K562 (cell line): ENCODE data around the gene BLOC1S3. TPM values are rescaled to one million over a fixed set of nuclear protein-coding genes. Genes with fewer than 3 reads are reported as not detected.

Source experiments
- FOXJ3 ChIP-seq: sonication (generic); formaldehyde crosslinking; IDR thresholded peaks from 2 replicates; pipeline ENCODE4 v1.4.0; 2020; ENCODE audit warnings: mild to moderate bottlenecking, missing genetic modification reagents
- GTF2E2 ChIP-seq: fragments of 200-800 bp; sonication (Bioruptor generic); IDR thresholded peaks from 2 replicates; pipeline ENCODE4 v1.6.1; 2016; ENCODE audit warnings: missing genetic modification characterization, missing compliant biosample characterization
- HIVEP1 ChIP-seq: fragments of 250-450 bp; sonication (Bioruptor Pico); IDR thresholded peaks from 2 replicates; pipeline ENCODE4 v1.4.0; 2020; ENCODE audit warnings: mild to moderate bottlenecking
- IRF2 ChIP-seq: sonication (generic); formaldehyde crosslinking; IDR thresholded peaks from 2 replicates; pipeline ENCODE4 v1.8.1; 2022; ENCODE audit warnings: mild to moderate bottlenecking, missing genetic modification reagents
- NFE2 ChIP-seq: IDR thresholded peaks from 2 replicates; pipeline ENCODE4 v1.6.1; 2014; ENCODE audit warnings: antibody characterized with exemption, low read depth
- NFRKB ChIP-seq: fragments of 450-650 bp; IDR thresholded peaks from 2 replicates; pipeline ENCODE4 v1.6.1; 2016; ENCODE audit warnings: low read depth
- PML ChIP-seq: IDR thresholded peaks from 2 replicates; pipeline ENCODE4 v1.6.1; 2012; ENCODE audit warnings: low read length, inconsistent platforms
- RBM15 ChIP-seq: fragments of 200-400 bp; formaldehyde crosslinking; IDR thresholded peaks from 2 replicates; pipeline ENCODE4 v1.6.1; 2018; ENCODE audit warnings: mild to moderate bottlenecking, low read length, moderate library complexity; ENCODE audit not compliant: insufficient read depth
- SMARCA5 ChIP-seq: fragments of 450-650 bp; IDR thresholded peaks from 2 replicates; pipeline ENCODE4 v1.6.1; 2016
- SPI1 ChIP-seq: IDR thresholded peaks from 2 replicates; pipeline ENCODE4 v1.6.1; 2011; ENCODE audit warnings: low read depth, low read length, control low read depth, borderline replicate concordance
- TSHZ1 ChIP-seq: fragments of 250-450 bp; sonication (Bioruptor Pico); IDR thresholded peaks from 2 replicates; pipeline ENCODE4 v1.4.0; 2020; ENCODE audit warnings: mild to moderate bottlenecking, moderate library complexity
- ZKSCAN8 ChIP-seq: fragments of 200-800 bp; sonication (Bioruptor generic); IDR thresholded peaks from 2 replicates; pipeline ENCODE4 v1.6.1; 2016; ENCODE audit warnings: missing genetic modification characterization, missing compliant biosample characterization
- ZNF644 ChIP-seq: fragments of 200-800 bp; sonication (Bioruptor generic); IDR thresholded peaks from 2 replicates; pipeline ENCODE4 v1.6.1; 2016; ENCODE audit warnings: low read depth, missing genetic modification characterization, missing compliant biosample characterization
- ZNF785 ChIP-seq: fragments of 250-450 bp; sonication (Bioruptor Pico); IDR thresholded peaks from 2 replicates; pipeline ENCODE4 v1.4.0; 2020; ENCODE audit warnings: mild to moderate bottlenecking
- polyA plus RNA-seq, 8 experiments: library from polyadenylated mRNA; depleted of rRNA in 4 of 8; stranded (reverse) in 5 of 8; unstranded in 3 of 8; fragments of >200 nt; fragmentation: Nextera tagmentation in 2 of 8; fragmentation: Illumina TruSeq in 1 of 8; extraction: Ambion mirVana in 2 of 8; extraction: Trizol in 1 of 8; gene quantifications; 2 replicates each; pipeline versions ENCODE4 v1.2.1 to v1.2.3, GENCODE V29; 2011 to 2014; ENCODE audit warnings: inconsistent platforms in 1 of 8, missing spikeins in 1 of 8
- total RNA-seq, 7 experiments: library from RNA; depleted of rRNA in 6 of 7; stranded (reverse); fragments of >200 nt in 6 of 7; fragmentation: Illumina TruSeq in 2 of 7; extraction: Trizol in 2 of 7; gene quantifications; 2 replicates each; pipeline versions ENCODE4 v1.2.1 to v1.2.3, GENCODE V29; 2011 to 2021; ENCODE audit warnings: low replicate concordance in 1 of 7
- TF ChIP-seq, protein P1 (sequence below), 2 experiments: fragments of 450-650 bp; formaldehyde crosslinking in 1 of 2; IDR thresholded peaks; 2 replicates each; pipeline versions ENCODE4 v1.4.0 to v1.6.1; 2014 to 2020; ENCODE audit warnings: mild to moderate bottlenecking in 2 of 2, borderline replicate concordance in 1 of 2, low read depth in 1 of 2
- TF ChIP-seq, protein P2 (sequence below): sonication (generic); formaldehyde crosslinking; IDR thresholded peaks from 2 replicates; pipeline ENCODE4 v1.5.0; 2020; ENCODE audit warnings: missing genetic modification reagents

BLOC1S3 gene
- total and polyA plus RNA-seq, 9 of the 15 experiments (the other 6 are each of a cell fraction or from before 2014, with no cell fraction given): 3.9 to 20.2 (median 10.4) TPM

- TF ChIP-seq SPI1: peak; percentile 27; the same call in 1 of the 2 replicates
- no peak for TF ChIP-seq GTF2E2 (tag)
- TF ChIP-seq ZNF785 (CRISPR knock-in tag): no peak
- TF ChIP-seq NFE2: no peak; the same call in 1 of the 2 replicates
- no peak for TF ChIP-seq ZKSCAN8 (CRISPR knock-in tag)
- TF ChIP-seq TSHZ1: no peak
- TF ChIP-seq NFRKB: no peak
- TF ChIP-seq, protein P1, sequence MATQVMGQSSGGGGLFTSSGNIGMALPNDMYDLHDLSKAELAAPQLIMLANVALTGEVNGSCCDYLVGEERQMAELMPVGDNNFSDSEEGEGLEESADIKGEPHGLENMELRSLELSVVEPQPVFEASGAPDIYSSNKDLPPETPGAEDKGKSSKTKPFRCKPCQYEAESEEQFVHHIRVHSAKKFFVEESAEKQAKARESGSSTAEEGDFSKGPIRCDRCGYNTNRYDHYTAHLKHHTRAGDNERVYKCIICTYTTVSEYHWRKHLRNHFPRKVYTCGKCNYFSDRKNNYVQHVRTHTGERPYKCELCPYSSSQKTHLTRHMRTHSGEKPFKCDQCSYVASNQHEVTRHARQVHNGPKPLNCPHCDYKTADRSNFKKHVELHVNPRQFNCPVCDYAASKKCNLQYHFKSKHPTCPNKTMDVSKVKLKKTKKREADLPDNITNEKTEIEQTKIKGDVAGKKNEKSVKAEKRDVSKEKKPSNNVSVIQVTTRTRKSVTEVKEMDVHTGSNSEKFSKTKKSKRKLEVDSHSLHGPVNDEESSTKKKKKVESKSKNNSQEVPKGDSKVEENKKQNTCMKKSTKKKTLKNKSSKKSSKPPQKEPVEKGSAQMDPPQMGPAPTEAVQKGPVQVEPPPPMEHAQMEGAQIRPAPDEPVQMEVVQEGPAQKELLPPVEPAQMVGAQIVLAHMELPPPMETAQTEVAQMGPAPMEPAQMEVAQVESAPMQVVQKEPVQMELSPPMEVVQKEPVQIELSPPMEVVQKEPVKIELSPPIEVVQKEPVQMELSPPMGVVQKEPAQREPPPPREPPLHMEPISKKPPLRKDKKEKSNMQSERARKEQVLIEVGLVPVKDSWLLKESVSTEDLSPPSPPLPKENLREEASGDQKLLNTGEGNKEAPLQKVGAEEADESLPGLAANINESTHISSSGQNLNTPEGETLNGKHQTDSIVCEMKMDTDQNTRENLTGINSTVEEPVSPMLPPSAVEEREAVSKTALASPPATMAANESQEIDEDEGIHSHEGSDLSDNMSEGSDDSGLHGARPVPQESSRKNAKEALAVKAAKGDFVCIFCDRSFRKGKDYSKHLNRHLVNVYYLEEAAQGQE (IDR thresholded peaks at IDR 0.05; ENCODE audit: borderline replicate concordance): peak; percentile 81
- TF ChIP-seq, protein P1 (CRISPR knock-in tag; IDR thresholded peaks at IDR 0.05; ENCODE audit: low read depth): no peak
- no peak for TF ChIP-seq SMARCA5
- TF ChIP-seq ZNF644 (tag): no peak
- TF ChIP-seq RBM15: no peak
- TF ChIP-seq PML: peak; percentile 44; the same call in 1 of the 2 replicates
- TF ChIP-seq, protein P2, sequence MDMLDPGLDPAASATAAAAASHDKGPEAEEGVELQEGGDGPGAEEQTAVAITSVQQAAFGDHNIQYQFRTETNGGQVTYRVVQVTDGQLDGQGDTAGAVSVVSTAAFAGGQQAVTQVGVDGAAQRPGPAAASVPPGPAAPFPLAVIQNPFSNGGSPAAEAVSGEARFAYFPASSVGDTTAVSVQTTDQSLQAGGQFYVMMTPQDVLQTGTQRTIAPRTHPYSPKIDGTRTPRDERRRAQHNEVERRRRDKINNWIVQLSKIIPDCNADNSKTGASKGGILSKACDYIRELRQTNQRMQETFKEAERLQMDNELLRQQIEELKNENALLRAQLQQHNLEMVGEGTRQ (CRISPR knock-in tag): peak; percentile 85
- no peak for TF ChIP-seq HIVEP1 (CRISPR knock-in tag)
- TF ChIP-seq IRF2: no peak
- no peak for TF ChIP-seq FOXJ3 (CRISPR knock-in tag)
Observed at GRCh38 chr19:45178262-45179071, at the start of gene BLOC1S3 (continued).
